CD14-positive monocyte (primary cell): Measurements from ENCODE around the gene ATXN2L. TPM values are rescaled to one million over a fixed set of nuclear protein-coding genes. Genes with fewer than 3 reads are reported as not detected.

Source experiments
- DNase-seq, 3 donors: peaks; one replicate each; pipeline ENCODE4 v3.0.0-alpha.2; 2011 to 2022
- H2AFZ ChIP-seq: 2 replicates; pipeline ENCODE4 v1.6.0; 2012; ENCODE audit warnings: mild to moderate bottlenecking, low read depth, low read length, inconsistent platforms; ENCODE audit not compliant: insufficient read depth, poor library complexity, severe bottlenecking
- H3K27ac ChIP-seq, 2 donors: 1 replicate in 1 of 2; 2 replicates in 1 of 2; pipeline ENCODE4 v1.5.1; 2012 to 2013; ENCODE audit warnings: low read length in 2 of 2, control low read depth in 1 of 2, inconsistent platforms in 1 of 2, low read depth in 1 of 2, mild to moderate bottlenecking in 1 of 2
- H3K27me3 ChIP-seq, 2 donors: one replicate each; pipeline versions ENCODE4 v1.6.0 to v1.6.1; 2011 to 2013; ENCODE audit warnings: low read length in 2 of 2; ENCODE audit not compliant: control insufficient read depth in 2 of 2, insufficient read depth in 2 of 2
- H3K36me3 ChIP-seq, 2 donors: replicated peaks in 1 of 2; 1 replicate in 1 of 2; 2 replicates in 1 of 2; pipeline versions ENCODE4 v1.5.1 to v1.6.1; 2012 to 2013; ENCODE audit warnings: low read length in 2 of 2, control low read depth in 1 of 2, inconsistent platforms in 1 of 2, mild to moderate bottlenecking in 1 of 2; ENCODE audit not compliant: insufficient read depth in 2 of 2, control insufficient read depth in 1 of 2
- H3K4me1 ChIP-seq, 2 donors: 1 replicate in 1 of 2; 2 replicates in 1 of 2; pipeline versions ENCODE4 v1.5.1 to v1.6.1; 2012 to 2013; ENCODE audit warnings: low read length in 2 of 2, control low read depth in 1 of 2, inconsistent platforms in 1 of 2, mild to moderate bottlenecking in 1 of 2, moderate library complexity in 1 of 2; ENCODE audit not compliant: insufficient read depth in 2 of 2, control insufficient read depth in 1 of 2
- H3K4me2 ChIP-seq: replicated peaks from 2 replicates; pipeline ENCODE3; 2012; ENCODE audit warnings: low read length, moderate library complexity, mild to moderate bottlenecking; ENCODE audit not compliant: poor library complexity, severe bottlenecking; ENCODE audit errors: extremely low read depth
- H3K4me3 ChIP-seq, 3 experiments: fragments of 200-600 bp in 1 of 3; sonication (generic) in 1 of 3; replicated peaks in 1 of 3; 1 replicate in 2 of 3; 2 replicates in 1 of 3; pipeline ENCODE4 v1.5.1; 2011 to 2013; ENCODE audit warnings: low read length in 3 of 3, mild to moderate bottlenecking in 3 of 3, control low read depth in 2 of 3, low read depth in 2 of 3, inconsistent platforms in 1 of 3, moderate library complexity in 1 of 3
- H3K79me2 ChIP-seq: 2 replicates; pipeline ENCODE4 v1.6.0; 2012; ENCODE audit warnings: mild to moderate bottlenecking, control low read depth, inconsistent platforms, low read length, moderate library complexity; ENCODE audit not compliant: insufficient read depth
- H3K9ac ChIP-seq: 2 replicates; pipeline ENCODE4 v1.6.0; 2017; ENCODE audit warnings: low read length, mild to moderate bottlenecking; ENCODE audit not compliant: insufficient read depth, poor library complexity, severe bottlenecking
- H3K9me3 ChIP-seq, 2 donors: replicated peaks in 1 of 2; 1 replicate in 1 of 2; 2 replicates in 1 of 2; pipeline versions ENCODE4 v1.5.1 to v1.6.1; 2012 to 2013; ENCODE audit warnings: low read length in 2 of 2, control low read depth in 1 of 2; ENCODE audit not compliant: control insufficient read depth in 1 of 2, insufficient read depth in 1 of 2
- H4K20me1 ChIP-seq: 2 replicates; pipeline ENCODE4 v1.6.0; 2012; ENCODE audit warnings: mild to moderate bottlenecking, low read length, control low read depth, moderate library complexity; ENCODE audit not compliant: insufficient read depth
- H3K27ac Mint-ChIP-seq, 7 donors: one replicate each; pipeline ENCODE4 v1.8.0; 2020; ENCODE audit warnings: mild to moderate bottlenecking in 7 of 7, mixed read lengths in 7 of 7, moderate library complexity in 6 of 7, inconsistent platforms in 2 of 7
- H3K27me3 Mint-ChIP-seq, 3 donors: one replicate each; pipeline ENCODE4 v1.8.0; 2021 to 2022; ENCODE audit warnings: low read depth in 3 of 3, mild to moderate bottlenecking in 3 of 3, mixed read lengths in 3 of 3, moderate library complexity in 3 of 3, inconsistent platforms in 1 of 3
- H3K36me3 Mint-ChIP-seq, 2 donors: one replicate each; pipeline ENCODE4 v1.8.0; 2020; ENCODE audit warnings: mixed read lengths in 2 of 2, inconsistent platforms in 1 of 2, mild to moderate bottlenecking in 1 of 2
- H3K4me1 Mint-ChIP-seq: one replicate; pipeline ENCODE4 v1.8.0; 2020; ENCODE audit warnings: mild to moderate bottlenecking, mixed read lengths
- H3K4me3 Mint-ChIP-seq, 2 donors: one replicate each; pipeline ENCODE4 v1.8.0; 2020; ENCODE audit warnings: mild to moderate bottlenecking in 2 of 2, mixed read lengths in 2 of 2, moderate library complexity in 1 of 2
- H3K9me3 Mint-ChIP-seq, 7 donors: one replicate each; pipeline ENCODE4 v1.8.0; 2020 to 2022; ENCODE audit warnings: mixed read lengths in 7 of 7, mild to moderate bottlenecking in 6 of 7, moderate library complexity in 6 of 7, inconsistent platforms in 2 of 7
- CTCF ChIP-seq: fragments of 200-600 bp; IDR thresholded peaks from one replicate; pipeline ENCODE4 v1.8.0; 2022; ENCODE audit warnings: antibody characterized with exemption, mild to moderate bottlenecking
- WGBS: methylation state at CpG from one replicate; pipeline ENCODE4 v1.1.5; 2013; ENCODE audit warnings: missing lambda C conversion rate; ENCODE audit not compliant: insufficient coverage; 5-methylcytosine and 5-hydroxymethylcytosine counted together
- intact Hi-C, 2 donors: fragments of 100-400 bp; cut with micrococcal nuclease; formaldehyde crosslinking; loops; one replicate each; pipeline versions ENCODE4 v1.15.0 to v1.15.1; 2023
- polyA plus RNA-seq, 3 donors: library from polyadenylated mRNA; depleted of rRNA in 1 of 3; unstranded in 2 of 3; stranded (reverse) in 1 of 3; fragments of 300-500 nt in 2 of 3; fragments of >200 nt in 1 of 3; fragmentation: Illumina TruSeq in 2 of 3; gene quantifications; 1 replicate in 2 of 3; 2 replicates in 1 of 3; pipeline ENCODE4 v1.2.3, GENCODE V29; 2012 to 2021

Gene ATXN2L
- polyA plus RNA-seq, 3 donors: 4.8 to 118 (median 10.2) TPM

DNA sequence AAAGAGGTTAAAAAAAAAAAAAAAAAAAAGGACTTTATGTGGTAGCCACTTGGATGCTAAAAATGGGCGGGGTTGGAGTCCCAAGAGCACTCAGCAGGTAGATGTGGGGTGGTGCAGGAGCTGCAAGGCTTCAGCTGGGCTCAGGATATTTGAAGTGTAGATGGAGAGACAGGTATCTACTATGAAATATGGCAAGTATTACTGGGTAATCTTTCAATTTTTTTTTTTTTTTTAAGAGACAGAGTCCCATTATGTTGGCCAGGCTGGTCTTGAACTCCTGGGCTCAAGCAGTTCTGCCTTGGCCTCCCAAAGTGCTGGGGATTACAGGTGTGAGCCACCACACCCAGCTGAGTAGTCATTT lies 15.7 kb downstream of the ATXN2L start:
- Histone ChIP-seq H3K27me3 (no peaks in the 10 kb centered on the region), H4K20me1 (peaks cover 46% of the 10 kb centered on the region), H3K36me3 (peaks cover 60 to 79% of the 10 kb centered on the region in 2 donors), H3K4me2 (no peak overlapping the region), H3K9ac (no peak overlapping the region), H3K9me3 (no peaks in the 10 kb centered on the region), H2AFZ (no peak overlapping the region), H3K4me1 (peaks cover 13 to 20% of the 10 kb centered on the region in 2 donors), H3K27ac (peak overlapping the region in 1 of 2 donors; percentile 32), H3K79me2 (no peaks in the 10 kb centered on the region), H3K4me3 (no peak overlapping the region)
- 90% methylated on average over 1 of the region's 1 CpG for WGBS
- H3K27me3 Mint-ChIP-seq: no peaks in the 10 kb centered on the region
- no peak for DNase-seq
- no peak overlapping the region for H3K4me3 Mint-ChIP-seq
- TF ChIP-seq CTCF: no peak
- no peaks in the 10 kb centered on the region for H3K9me3 Mint-ChIP-seq
- peak overlapping the region in 3 of 7 donors; percentile 26 to 70 (median 62) for H3K27ac Mint-ChIP-seq
- intact Hi-C loops: no loop called here
- H3K4me1 Mint-ChIP-seq: peaks cover 20% of the 10 kb centered on the region
- H3K36me3 Mint-ChIP-seq: peaks cover 68 to 81% of the 10 kb centered on the region in 2 donors

DNA sequence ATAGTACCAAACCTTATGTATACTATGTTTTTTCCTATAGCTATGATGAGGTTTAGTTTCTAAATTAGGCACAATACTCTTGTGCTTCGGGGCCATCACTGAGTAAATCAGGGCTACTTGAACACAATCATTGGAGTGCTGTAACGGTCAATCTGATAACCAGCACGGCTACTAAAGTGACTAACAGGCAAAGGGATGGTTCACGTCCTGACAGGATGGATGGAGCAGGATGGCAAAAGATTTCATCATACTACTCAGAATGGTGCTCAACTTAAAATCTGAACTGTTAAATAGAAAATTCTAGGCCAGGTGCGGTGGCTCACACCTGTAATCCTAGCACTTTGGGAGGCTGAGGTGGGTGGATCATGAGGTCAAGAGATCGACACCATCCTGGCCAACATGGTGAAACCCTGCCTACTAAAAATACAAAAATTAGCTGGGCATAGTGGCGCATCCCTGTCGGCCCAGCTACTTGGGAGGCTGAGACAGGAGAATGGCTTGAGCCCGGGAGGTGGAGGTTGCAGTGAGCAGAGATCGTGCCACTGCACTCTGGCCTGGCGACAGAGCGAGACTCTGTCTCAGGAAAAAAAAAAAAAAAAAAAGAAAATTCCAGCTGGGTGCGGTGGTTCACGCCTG lies 16.3 kb downstream of the ATXN2L start:
- no CpG with 5 or more reads among the region's 14 CpGs for WGBS
- Mint-ChIP-seq H3K9me3 (no peaks in the 10 kb centered on the region), H3K4me3 (no peak overlapping the region), H3K4me1 (peaks cover 20% of the 10 kb centered on the region), H3K27ac (peak overlapping the region in 6 of 7 donors; percentile 75 to 87 (median 80)), H3K27me3 (no peaks in the 10 kb centered on the region), H3K36me3 (peaks cover 67 to 81% of the 10 kb centered on the region in 2 donors)
- Histone ChIP-seq H3K27me3 (no peaks in the 10 kb centered on the region), H2AFZ (no peak overlapping the region), H3K9ac (no peak overlapping the region), H3K79me2 (peaks cover under 1% of the 10 kb centered on the region), H3K36me3 (peaks cover 60 to 79% of the 10 kb centered on the region in 2 donors), H3K27ac (peak overlapping the region; percentile 5 to 53), H3K4me2 (no peak overlapping the region), H3K4me1 (peaks cover 13 to 20% of the 10 kb centered on the region in 2 donors), H4K20me1 (peaks cover 40% of the 10 kb centered on the region), H3K4me3 (no peak overlapping the region), H3K9me3 (no peaks in the 10 kb centered on the region)
- TF ChIP-seq CTCF: no peak
- no peak for DNase-seq
- intact Hi-C loops: no loop called here
